Fibroblast of mammary gland (primary cell): ENCODE measurements around the gene MST1.

Experiments used
- DNase-seq: peaks from one replicate; pipeline ENCODE4 v3.0.0-alpha.2; 2010; ENCODE audit warnings: low read depth
- H3K4me3 ChIP-seq: 2 replicates; pipeline ENCODE4 v1.5.1; 2011; ENCODE audit warnings: low read depth, mild to moderate bottlenecking, low read length, moderate library complexity; ENCODE audit not compliant: control insufficient read depth
- TF ChIP-seq, protein P1 (sequence below): conservative IDR thresholded peaks from 2 replicates; pipeline ENCODE4 v1.5.1; 2011; ENCODE audit warnings: low read depth, low read length, inconsistent platforms; ENCODE audit not compliant: control insufficient read depth, insufficient read depth

MST1 gene

DNA sequence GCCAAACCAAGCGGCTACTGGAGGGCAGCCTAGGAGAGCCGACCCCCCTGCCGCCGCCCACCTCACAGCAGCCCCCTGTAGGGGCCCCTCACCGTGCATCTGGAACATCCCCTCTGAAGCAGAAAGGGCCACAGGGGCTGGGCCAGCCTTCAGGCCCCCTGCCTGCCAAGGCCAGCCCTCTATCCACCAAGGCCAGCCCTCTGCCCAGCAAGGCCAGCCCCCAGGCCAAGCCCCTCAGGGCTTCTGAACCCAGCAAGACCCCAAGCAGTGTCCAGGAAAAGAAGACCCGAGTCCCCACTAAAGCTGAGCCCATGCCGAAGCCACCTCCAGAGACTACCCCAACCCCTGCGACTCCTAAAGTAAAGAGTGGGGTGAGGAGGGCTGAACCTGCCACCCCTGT, 38.6 kb downstream of the MST1 start:
- no peak overlapping the region for H3K4me3 ChIP-seq
- TF ChIP-seq, protein P1, sequence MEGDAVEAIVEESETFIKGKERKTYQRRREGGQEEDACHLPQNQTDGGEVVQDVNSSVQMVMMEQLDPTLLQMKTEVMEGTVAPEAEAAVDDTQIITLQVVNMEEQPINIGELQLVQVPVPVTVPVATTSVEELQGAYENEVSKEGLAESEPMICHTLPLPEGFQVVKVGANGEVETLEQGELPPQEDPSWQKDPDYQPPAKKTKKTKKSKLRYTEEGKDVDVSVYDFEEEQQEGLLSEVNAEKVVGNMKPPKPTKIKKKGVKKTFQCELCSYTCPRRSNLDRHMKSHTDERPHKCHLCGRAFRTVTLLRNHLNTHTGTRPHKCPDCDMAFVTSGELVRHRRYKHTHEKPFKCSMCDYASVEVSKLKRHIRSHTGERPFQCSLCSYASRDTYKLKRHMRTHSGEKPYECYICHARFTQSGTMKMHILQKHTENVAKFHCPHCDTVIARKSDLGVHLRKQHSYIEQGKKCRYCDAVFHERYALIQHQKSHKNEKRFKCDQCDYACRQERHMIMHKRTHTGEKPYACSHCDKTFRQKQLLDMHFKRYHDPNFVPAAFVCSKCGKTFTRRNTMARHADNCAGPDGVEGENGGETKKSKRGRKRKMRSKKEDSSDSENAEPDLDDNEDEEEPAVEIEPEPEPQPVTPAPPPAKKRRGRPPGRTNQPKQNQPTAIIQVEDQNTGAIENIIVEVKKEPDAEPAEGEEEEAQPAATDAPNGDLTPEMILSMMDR = no peak
- no peak for DNase-seq

DNA sequence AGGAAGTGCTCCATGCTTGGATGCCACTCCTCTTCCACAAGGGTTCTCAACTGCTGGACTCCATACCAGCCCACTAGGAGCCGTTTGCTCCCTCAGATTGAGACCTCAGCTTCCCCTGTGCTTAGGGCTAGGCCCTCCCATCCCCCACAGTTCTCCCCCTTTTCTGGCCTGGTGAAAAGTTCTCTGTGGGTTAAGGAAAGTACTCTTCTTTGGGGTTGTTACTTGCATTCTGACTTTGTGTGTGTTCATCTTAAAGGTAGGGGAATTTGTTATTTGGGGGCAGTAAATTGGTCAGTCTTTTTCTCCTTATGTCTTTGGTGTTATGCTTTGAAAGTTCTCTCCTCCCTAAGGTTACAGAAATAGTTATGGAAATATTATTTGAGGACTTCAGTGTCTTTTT, 39.1 kb downstream of the MST1 start:
- H3K4me3 ChIP-seq = no peak overlapping the region
- TF ChIP-seq, protein P1 = no peak
- DNase-seq = no peak

DNA sequence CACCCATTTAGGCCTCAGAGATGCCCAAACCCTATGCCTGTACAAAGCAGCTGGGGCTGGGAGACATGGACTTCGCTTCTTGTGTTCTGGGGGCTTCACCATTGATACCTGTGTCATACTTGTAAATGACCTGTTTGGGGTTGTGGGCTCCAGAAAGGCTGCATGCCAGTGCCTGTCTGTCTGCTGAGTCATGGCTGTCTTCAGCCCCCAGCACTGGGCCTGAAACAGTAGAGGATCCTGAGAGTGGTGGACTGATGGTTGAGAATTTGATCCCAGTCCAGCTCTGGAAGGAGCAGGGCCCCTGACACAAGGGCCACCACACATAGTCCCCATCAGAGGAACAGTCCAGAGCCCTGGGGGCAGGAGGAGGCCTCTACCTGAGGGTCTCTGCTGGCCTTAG, 39.7 kb downstream of the MST1 start:
- no peak overlapping the region for H3K4me3 ChIP-seq
- TF ChIP-seq, protein P1 = no peak
- DNase-seq = no peak

DNA sequence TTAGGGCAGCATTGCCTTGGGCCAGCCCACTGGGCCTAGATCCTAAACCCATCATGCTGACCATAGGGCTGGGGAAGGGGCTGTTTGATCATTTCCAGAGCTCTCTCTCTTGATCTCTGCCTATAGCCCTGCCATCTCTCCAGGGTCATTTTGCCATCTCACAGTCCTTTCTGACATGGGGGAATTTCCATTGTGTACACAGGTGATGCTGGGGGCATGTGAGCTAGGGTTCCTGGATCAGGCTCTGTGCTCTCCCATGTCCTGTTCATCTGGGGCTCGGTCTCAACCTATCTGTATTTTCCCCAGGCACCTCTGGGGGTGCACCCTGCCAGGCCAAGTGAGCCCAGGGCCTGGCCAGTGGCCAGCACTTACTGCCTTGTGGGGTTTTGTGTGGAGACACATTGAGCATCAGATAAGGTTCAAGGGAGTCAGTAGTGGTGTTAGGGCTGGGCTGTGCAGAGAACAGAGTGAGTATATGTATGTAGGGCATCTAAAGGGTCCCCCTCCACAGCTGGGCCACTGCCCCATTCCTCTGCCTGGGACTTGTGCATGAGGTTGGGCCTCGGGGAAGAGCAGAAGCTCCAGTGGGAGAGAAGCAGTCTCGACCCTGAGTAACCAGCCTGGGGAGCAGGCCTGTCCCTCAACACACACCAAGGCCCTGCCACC, 40.8 kb downstream of the MST1 start:
- DNase-seq = no peak
- TF ChIP-seq, protein P1 = no peak
- H3K4me3 ChIP-seq = no peak overlapping the region

DNA sequence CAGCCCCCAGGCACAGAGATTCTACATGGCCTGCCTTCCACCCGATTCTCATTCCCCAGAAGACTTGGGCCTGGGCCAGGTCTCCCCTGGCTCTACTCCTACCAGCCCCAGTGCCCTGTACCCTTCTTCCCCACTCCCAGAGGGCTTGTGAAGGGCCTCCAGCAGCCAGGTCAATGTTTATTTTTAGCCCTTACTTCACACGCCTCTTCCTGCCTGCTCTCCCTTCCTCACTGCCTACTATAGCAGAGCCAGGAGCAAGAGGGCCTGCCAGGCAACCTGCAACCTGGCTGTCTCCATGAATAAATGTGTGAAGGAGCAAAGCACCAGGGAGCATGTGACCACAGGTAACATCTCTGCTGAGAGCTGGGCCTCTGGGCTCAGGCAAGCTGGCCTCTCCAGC, 41.5 kb downstream of the MST1 start:
- H3K4me3 ChIP-seq = no peak overlapping the region
- no peak for DNase-seq
- TF ChIP-seq, protein P1 = no peak

DNA sequence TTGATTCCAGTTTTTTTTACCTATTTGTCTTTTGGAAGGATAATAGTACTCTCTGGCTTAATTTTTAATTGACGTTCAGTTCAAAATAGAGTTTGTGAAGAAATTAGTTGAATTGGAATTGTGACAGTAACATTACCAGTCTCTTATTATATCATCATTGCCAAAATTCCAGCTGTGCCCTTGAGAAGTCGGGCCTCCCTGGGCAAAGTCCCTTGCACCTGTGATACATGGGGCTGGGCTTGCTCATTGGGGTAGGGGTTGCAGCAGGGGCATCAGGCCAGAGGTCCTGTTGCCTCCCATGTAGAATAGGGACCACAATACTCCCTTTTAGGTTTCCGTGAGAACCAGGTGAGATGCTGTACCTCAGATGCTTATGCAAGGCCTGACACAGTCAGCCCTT, 43.0 kb downstream of the MST1 start:
- no peak overlapping the region for H3K4me3 ChIP-seq
- TF ChIP-seq, protein P1 = no peak
- no peak for DNase-seq

DNA sequence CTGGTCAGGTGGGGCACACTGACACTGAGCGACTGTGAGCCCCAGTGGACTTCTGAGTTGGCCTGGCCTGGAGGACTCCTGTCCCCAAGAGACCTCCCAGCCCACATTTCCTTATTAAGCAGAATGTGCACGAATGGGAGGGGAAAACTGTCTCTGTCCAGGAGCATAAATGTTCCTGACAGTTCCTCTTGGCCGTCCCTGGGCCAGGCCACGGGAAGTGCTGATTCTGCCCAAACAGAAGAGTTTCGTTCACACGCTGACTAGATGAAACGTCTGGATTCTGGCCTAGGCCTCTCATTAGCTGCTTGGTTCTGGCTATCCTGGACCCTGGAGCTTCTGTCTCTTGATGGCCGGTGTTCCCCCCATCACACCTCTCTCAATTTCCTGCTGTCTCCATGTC, 44.6 kb downstream of the MST1 start:
- no peak overlapping the region for H3K4me3 ChIP-seq
- no peak for DNase-seq
- TF ChIP-seq, protein P1 = no peak
